SK-MEL-5 (cell line): ENCODE measurements around the gene OPRL1. TPM values are rescaled to one million over a fixed set of nuclear protein-coding genes. Genes with fewer than 3 reads are reported as not detected.
A peak's percentile ranks its signal among the peaks of the same experiment; 100 is the strongest.

Source experiments
- DNase-seq: peaks from one replicate; pipeline ENCODE4 v3.0.0-alpha.2; 2016; ENCODE audit warnings: low read depth, low spot score
- in situ Hi-C: cut with HindIII; loops from 2 replicates; pipeline ENCODE4 v1.10.0; 2016; ENCODE audit warnings: low sequenced_read_pairs, high pct_unique_total_duplicates, low pct_unique_long_range_greater_than_20kb
- total RNA-seq: library from RNA; depleted of rRNA; stranded (reverse); fragments of >200 nt; shearing (Covaris generic); gene quantifications from 2 replicates; pipeline ENCODE4 v1.2.3, GENCODE V29; 2014

OPRL1 gene
- total RNA-seq, 1 experiment from 2014 or later, result 2.1 TPM

GRCh38 chr20:64052326-64052722, 27.6 kb upstream of the OPRL1 start:
- DNase-seq, result no peak
- in situ Hi-C loops, result no loop called here

GRCh38 chr20:64052987-64053840, 26.7 kb upstream of the OPRL1 start:
- in situ Hi-C loops, result no loop called here
- DNase-seq, result no peak

DNA sequence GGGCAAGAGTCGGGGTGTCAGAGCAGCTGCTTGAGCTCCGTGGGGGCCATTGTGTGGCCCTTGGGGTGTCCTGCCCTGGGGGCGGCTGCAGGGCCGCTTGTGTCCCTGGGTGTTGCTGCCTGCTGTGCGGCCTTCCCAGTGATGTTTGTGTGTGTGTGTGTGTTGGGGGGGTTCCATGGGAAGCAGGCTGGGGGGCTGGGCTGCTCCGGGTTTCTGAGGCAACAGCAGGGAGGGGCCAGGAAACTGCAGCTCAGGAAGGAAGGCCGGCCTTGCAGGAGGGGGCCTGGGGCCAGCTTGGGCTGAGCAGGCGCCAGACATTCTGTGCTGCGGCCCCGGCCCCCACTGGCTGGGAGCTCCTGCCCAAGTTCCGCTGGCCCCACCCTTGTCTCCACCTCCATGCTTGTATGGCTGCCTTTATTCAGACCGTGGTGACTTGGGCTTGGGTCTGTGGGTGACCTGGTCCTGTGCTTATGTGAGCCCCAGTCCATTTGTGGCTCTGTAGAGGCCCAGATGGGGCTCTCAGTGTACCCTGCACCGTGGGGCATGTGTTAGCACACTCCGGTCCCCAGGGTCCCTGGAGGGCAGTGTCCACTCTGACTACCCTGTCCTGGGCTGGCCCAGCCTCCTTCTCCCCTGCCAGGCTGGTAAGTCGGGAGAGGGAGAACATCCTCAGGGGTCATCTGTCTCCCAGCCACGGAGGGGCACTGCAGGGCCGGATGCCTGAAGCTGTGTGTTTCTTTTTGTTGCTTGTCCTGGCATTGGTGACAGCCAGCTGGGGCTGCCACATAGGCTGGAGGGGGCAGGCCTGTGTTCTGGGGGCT, 25.8 kb upstream of the OPRL1 start:
- peak; percentile 43 for DNase-seq
- in situ Hi-C loops, result no loop called here

GRCh38 chr20:64055396-64055892, 24.4 kb upstream of the OPRL1 start:
- in situ Hi-C loops, result no loop called here
- DNase-seq, result no peak

GRCh38 chr20:64055893-64056638, 23.8 kb upstream of the OPRL1 start:
- in situ Hi-C loops, result no loop called here
- no peak for DNase-seq

DNA sequence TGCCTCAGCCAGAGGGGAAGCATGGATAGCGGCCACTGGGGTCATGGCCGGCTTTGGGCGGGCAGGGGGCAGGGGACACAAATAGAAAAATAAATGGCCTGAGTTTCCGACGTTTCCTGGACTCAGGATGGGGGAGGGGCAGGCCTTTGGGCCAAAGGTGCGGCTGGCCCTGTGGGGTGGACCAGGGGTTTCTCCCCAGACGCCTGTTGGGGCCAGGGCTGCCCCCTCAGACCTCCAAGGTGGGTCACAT, 23.3 kb upstream of the OPRL1 start:
- in situ Hi-C loops, result no loop called here

DNA sequence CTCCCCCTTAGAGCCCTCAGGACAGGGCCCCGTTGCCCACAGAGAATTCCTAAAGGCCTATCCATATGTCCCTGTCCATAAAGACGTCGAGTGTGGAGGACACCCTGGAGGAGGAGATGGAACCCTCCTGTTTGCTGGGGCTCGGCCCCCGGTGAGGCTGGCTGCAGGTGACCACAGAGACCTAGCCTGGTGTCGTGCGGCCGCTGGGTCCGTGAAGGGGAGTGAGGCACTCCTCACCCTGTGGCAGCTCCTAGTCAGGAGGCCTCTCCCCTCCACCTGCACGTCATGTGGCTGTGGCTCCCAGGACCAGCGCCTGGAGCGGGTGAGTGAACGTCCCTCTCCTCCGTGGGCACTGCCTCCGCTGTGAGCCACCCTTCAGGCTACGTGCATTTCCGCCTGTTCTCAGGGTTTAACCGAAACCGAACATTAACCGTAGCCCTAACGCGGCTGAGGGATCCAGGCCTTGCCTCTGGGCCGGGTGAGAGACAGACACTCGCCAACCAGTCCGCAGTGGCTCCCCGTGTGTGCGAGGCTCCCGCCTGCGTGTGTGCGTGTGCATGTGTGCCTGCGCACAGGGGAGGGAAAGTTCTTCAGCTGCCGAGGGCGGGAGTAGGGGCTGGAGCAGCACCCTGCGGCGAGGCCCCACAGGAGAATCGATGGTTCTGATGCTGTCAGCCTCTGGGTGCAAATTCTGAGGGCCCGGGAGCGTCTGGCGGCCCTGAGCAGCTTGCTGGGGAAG, 22.8 kb upstream of the OPRL1 start:
- no peak for DNase-seq
- in situ Hi-C loops, result no loop called here

More for the DNA sequence above, 23.3 kb upstream of the OPRL1 start:
- DNase-seq, result no peak

- DNase-seq, result peak; percentile 83
- in situ Hi-C loops, result no loop called here
Measured at GRCh38 chr20:64057628-64058498, 22.0 kb upstream of the OPRL1 start.

GRCh38 chr20:64058536-64058935, 21.3 kb upstream of the OPRL1 start:
- DNase-seq, result no peak
- in situ Hi-C loops, result no loop called here

DNA sequence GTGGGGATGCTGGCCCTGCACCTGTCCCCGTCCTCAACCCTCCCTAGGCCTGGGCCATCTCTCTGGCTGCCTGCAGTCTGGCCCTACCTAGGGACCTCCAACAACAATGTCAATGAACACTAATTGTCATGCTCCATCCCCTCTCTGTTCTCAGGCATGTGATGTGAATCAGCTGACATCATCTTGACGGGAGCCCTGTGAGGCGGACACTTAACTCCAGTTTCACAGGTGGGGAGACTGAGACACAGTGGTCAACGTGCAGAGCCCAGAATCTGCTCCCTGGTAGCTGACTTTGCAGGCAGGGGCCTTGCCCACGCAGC, 17.6 kb upstream of the OPRL1 start:
- no peak for DNase-seq
- in situ Hi-C loops, result no loop called here

DNA sequence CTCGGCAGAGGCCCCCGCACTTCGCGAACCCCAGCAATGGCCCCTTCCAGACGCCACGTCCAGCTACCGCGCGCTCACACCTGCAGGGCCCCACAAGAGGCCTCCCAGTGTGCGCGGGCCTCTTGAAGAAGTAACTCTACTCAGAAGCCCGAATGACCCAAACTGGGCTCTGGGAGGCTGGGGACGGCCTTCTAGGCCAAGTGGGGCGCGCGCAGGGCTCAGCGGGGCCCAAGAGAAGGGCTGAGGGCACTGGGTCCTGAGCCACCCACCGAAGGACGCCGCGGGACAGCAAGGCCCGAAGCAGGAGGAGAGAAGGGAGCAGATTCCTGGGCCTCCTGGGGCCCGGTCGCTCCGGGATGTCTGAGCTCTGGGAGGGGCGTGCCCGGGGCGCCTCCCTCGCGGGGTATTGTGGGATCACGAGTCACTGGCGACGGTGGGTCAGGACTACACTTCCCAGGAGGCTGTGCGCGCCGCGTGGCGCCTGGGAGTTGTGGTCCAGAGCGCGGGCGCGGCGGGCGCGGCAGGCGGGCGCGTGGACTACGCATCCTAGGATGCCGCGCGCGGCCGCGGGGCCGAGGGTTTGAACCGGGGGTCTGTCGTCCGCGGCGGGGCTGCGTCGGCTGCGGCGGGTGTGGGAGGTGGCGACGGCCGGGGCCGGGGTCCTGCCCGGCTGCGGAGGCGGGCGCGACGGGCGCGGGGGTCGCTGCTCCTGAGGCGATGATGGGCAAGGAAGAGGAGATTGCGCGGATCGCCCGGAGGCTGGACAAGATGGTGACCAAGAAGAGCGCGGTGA, 17.1 kb upstream of the OPRL1 start, which contains the start of gene TCEA2:
TCEA2 (plus strand) TSS at position 603 of the 793 bp plus-strand sequence; CDS start at position 718, 115 bp downstream.
- DNase-seq, result peak; percentile 96
- in situ Hi-C loops, result no loop called here

GRCh38 chr20:64063389-64064144, 16.3 kb upstream of the OPRL1 start:
- in situ Hi-C loops, result no loop called here
- DNase-seq, result no peak

GRCh38 chr20:64064145-64064698, 15.7 kb upstream of the OPRL1 start:
- DNase-seq, result no peak
- in situ Hi-C loops, result no loop called here

DNA sequence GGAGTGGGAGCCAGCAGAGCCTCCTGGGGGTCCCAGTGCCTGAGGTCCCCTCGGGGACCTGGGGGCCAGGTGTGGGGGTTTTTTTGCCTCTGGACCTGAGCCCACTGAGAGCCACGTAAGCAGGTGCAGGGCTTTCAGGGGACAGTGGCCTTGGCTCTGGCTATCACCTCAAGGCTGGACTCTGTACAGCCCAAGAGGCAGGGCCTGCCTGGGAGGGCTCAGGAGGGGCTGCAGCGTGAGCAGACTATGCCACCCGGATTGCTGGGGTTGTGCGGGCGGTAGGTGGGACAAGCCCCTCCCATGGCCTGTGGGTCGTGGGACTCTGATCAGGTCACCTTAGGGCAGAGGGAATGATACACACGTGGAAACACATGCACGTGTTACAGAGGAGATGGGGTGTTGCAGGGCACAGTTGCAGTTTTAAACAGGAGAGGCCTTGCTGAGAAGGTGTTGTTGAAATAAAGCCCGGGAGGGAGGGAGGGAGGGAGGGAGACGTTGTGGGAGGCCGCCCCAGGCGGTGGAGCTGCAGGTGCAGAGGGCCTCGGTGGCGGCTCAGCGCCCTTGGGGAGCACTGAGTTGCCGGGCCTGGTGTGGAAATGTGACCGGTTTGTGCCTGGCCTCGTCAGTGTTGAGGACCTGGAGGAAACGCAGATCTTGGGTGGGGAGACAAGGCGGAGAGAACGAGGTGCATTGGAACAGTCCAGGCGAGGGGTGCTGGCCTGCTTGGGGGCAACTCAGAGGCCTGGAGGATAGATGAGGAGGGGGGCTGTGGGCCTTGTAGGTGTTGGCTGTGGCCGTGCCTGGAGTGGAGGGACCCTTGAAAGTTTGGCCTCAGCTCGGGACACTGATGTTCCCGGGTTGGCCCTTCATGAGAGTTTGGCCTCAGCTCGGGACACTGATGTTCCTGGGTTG, 14.6 kb upstream of the OPRL1 start:
- in situ Hi-C loops, result no loop called here
- no peak for DNase-seq
